CD4-positive, alpha-beta T cell treated with Interleukin-2 at 100 ng/mL for 4 hours (primary cell): ENCODE data around the gene PABPC1L2B.
"Not testable (repeated sequence)": the region's sequence is repeated elsewhere in the genome, so short reads cannot be mapped to it uniquely, and the experiment has no call there.

ENCODE experiments used
- DNase-seq: peaks from one replicate; pipeline ENCODE4 v3.0.0-alpha.2; 2020; ENCODE audit warnings: low spot score

The PABPC1L2B gene

DNA sequence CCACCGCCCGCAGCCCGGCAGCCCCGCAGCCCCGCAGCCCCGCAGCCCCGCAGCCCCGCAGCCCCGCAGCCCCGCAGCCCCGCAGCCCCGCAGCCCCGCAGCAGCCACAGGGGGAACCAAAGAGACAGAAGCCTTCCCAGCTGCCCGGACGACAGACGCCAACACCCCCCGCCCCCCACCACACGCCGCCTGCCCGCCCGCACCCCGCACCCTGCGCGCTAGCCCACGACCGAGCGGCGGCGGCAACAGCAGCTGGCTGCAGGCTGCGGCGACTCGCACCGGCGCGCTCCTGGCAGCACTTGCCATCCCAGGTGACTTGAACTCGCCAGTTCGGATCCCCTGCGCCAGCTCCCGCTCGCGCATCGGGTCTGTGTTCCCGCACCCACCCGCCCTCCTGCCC is at the start of gene PABPC1L2B:
Gene PABPC1L2B, plus strand, starts transcription at position 207 of the 400 bp plus-strand sequence. CDS start 704 bp downstream, outside the sequence.
- DNase-seq, result not testable (repeated sequence)

DNA sequence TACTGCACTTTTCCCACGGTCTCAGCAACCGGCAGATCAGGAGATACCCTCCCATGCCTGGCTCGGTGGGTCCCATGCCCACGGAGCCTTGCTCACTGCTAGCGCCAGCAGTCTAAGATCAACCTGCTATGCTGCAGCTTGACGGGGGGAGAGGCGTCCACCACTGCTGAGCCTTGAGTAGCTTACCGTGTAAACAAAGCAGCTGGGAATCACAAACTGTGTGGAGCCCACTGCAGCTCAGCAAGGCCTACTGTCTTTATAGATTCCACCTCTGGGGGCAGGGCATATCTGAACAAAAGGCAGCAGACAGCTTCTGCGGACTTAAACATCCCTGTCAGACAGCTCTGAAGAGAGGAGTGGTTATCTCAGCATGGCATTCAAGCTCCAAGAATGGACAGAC is 42.8 kb upstream of the PABPC1L2B start:
- DNase-seq, result not testable (repeated sequence)

DNA sequence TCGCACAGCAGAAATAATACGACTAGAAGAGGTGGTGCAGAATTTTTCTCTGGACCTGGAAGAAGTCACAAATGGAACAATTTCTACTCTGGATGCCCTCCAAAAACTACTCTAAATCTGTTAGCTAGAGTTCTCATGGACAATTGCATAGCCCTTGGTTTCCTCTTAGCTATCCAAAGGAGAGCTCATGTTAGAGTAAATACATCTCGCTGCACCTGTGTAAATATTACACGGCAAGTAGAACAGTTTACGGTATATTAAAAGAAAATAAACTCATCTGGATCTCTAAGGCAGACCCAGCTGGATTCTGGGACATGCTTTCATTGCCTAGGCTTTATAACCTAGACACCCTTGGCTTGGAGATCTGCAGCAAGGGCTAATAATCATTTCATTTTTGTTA is 30.9 kb upstream of the PABPC1L2B start:
- not testable (repeated sequence) for DNase-seq

DNA sequence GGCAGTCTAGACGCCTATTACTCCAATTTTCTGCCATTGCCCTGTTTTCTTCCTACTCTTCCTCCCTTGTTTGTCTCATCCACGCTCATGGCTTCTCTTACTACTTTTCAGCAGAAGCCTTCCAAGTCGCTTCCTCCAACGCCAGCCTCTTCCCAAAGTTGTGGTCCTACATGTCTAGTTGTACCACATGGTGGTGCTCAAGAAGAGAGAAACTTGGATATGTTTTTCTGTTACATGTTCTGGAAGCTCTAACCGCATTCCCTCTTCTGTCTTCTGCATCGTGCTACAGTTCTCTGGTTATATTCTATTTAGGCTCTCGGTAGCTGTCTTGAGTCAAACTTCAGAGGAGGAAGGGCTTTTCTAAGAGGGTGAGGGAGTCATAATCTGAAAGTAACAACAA is 27.9 kb upstream of the PABPC1L2B start:
- DNase-seq, result not testable (repeated sequence)

DNA sequence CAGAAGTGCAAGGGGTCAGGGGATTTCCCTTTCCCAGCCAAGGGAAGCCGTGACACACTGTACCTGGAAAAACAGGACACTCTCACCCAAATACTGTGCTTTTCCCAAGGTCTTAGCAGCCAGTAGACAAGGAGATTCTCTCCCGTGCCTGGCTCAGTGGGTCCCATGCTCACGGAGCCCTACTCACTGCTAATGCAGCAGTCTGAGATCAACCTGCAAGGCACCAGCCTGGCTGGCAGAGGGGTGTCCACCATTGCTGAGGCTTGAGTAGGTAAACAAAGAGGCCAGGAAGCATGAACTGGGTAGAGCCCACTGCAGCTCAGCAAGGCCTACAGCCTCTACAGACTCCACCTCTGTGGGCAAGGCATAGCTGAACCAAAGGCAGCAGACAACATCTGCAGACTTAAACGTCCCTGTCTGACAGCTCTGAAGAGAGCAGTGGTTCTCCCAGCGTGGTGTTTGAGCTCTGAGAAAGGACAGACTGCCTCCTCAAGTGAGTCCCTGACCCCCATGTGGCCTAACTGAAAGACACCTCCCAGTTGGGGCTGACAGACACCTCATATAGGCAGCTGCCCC is 21.8 kb upstream of the PABPC1L2B start:
- not testable (repeated sequence) for DNase-seq

DNA sequence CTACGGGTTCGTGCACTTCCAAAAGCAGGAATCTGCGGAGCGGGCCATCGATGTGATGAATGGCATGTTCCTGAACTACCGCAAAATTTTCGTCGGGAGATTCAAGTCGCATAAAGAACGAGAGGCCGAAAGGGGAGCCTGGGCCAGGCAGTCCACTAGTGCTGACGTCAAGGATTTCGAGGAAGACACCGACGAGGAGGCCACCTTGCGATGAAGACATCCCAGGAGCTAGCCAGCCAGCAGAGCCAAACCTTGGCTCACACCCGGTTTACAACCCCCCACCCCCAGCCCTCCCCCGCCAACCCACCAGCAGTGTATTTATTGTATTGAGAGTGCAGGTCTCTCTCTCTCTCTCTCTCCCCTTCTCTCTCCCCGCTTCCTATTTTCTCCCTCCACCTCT is 1.3 kb downstream of the PABPC1L2B start:
- DNase-seq, result not testable (repeated sequence)

DNA sequence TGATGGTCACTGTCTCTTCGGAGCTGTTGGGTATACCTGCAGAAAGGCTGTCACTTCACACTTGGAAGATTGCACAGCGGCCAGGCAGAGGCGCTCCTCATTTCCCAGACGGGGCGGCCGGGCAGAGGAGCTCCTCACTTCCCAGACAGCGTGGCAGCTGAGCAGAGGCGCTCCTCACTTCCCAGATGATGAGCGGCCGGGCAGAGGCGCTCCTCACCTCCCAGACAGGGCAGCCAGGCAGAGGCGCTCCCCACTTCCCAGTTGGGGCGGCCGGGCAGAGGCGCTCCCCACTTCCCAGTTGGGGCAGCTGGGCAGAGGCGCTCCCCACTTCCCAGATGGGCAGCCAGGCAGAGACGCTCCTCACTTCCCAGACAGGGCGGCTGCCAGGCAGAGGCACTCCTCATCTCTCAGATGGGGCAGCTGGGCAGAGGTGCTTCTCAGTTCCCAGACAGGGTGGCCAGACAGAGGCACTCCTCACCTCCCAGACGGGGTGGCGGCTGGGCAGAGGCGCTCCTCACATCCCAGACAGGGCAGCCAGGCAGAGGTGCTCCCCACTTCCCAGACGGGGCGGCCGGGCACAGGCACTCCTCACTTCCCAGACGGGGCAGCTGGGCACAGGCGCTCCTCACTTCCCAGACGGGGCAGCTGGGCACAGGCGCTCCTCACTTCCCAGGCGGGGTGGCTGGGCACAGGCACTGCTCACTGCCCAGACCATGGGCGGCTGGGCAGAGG is 18.8 kb downstream of the PABPC1L2B start:
- no peak for DNase-seq

DNA sequence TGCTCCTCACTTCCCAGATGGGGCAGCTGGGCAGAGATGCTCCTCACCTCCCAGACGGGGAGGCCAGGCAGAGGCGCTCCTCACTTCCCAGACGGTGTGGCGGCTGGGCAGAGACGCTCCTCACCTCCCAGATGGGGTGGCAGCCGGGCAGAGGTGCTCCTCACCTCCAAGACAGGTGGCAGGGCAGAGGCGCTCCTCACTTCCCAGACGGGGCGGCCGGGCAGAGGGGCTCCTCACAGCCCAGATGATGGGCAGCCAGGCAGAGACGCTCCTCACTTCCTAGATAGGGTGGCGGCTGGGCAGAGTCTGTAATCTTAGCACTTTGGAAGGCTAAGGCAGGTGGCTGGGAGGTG is 19.3 kb downstream of the PABPC1L2B start:
- DNase-seq, result not testable (repeated sequence)

DNA sequence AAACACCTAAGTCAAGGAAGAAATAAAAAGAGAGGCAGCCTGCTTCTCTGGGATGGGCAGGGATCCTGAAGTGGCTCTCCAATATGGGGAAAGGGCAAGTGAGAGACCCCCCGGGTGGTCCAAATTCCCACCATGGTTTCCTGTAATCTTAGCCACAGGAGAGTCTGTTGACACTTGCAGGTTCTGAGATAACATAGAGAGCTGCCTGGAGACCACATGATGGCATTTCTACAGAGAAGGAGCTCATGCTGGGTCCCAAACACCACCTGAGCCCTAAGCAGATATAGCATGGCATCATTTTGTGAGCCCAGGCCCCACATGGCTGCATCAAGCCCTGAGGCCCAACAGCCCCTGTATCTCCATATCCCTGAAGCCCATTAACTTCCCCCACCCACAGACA is 26.1 kb downstream of the PABPC1L2B start:
- DNase-seq, result no peak
